ENCODE measurements around the gene KCNQ1. TPM values are rescaled to one million over a fixed set of nuclear protein-coding genes. Genes with fewer than 3 reads are reported as not detected.

The KCNQ1 gene
- total RNA-seq, 2 experiments from 2014 or later = 9.1 to 10.9 TPM

DNA sequence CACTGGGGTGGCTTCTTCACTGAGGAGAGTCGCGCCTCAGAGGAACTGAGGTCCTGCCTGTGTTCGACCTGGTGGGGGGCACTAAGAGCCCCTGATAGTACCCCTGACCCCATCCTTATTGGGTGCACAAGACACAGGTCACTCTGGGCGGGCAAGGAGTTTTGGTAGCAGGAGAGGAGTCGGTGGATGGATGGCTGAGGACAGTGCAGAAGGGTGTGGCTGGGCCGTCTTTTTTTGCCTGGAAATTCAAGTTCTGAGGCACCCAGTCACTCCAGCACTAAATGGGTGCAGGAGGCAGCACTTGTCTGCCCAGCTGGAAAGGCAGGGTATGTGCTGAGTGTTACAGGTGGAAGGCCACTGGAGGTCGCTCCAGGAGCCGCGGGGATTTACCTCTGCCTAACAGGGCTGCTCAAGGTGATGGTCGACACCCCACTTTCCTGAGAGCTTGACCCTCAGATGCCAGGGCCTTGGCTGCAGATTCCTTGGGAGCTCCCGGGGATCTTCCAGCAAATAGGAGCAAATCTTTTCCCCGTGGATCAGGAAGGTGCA is 43.3 kb upstream of the KCNQ1 start:
- H3K4me1 Mint-ChIP-seq = peaks cover 16% of the 10 kb centered on the region
- ATAC-seq (no peak), DNase-seq (no peak)
- ChIA-PET POLR2A (interaction anchor here (0.9 to 1.1 kb wide), 2 partner anchors 19 to 588 kb away, joined by 4 to 5 read pairs; no protein-coding TSS in a partner anchor), CTCF (interaction anchor here (3.1 kb wide), 1 partner anchor 18 kb away, joined by 14 read pairs; no protein-coding TSS in a partner anchor)
- no peaks in the 10 kb centered on the region for H3K9me3 Mint-ChIP-seq (ENCODE audit: low read depth)
- H3K4me3 Mint-ChIP-seq = peak overlapping the region; percentile 87
- no peaks in the 10 kb centered on the region for H3K27me3 Mint-ChIP-seq
- intact Hi-C loops (cut with DNase I, micrococcal nuclease) = loop anchor here (2.0 to 5.0 kb wide), 6 partner anchors 204 to 1021 kb away; partner anchors contain the start of genes CARS1 (in 1 of the 2), CTSD (in 1 of the 2), LSP1 (in 1 of the 2) and ZNF195 (in 1 of the 2)
- peak overlapping the region; percentile 73 for H3K27ac Mint-ChIP-seq
- H3K36me3 Mint-ChIP-seq (ENCODE audit: low read depth) = peaks cover 9% of the 10 kb centered on the region

DNA sequence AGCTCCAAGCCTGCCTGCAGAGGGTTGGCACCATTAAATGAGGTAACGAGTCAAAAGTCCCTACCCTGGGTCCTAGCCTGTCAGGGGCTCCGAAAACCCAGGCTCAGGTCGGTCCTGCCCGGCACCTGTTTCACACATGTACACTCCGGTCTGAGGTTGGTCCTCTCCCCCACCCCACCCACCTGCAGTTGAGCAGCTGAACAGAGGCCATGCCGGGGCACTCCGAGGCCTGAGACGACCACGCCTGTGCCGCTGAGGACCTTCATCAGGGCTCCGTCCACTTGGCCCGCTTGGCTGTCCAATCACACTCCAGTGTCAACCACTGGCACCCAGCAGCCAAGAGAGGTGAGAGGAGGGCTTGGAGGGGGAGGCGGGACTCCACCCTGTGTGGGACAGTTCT is 42.7 kb upstream of the KCNQ1 start:
- peaks cover 9% of the 10 kb centered on the region for H3K36me3 Mint-ChIP-seq (ENCODE audit: low read depth)
- CTCF ChIA-PET = interaction anchor here (0.7 to 3.1 kb wide), 2 partner anchors 18 to 96 kb away, joined by 3 to 14 read pairs; no protein-coding TSS in a partner anchor
- no peaks in the 10 kb centered on the region for H3K27me3 Mint-ChIP-seq
- ATAC-seq = no peak
- no peaks in the 10 kb centered on the region for H3K9me3 Mint-ChIP-seq (ENCODE audit: low read depth)
- POLR2A ChIA-PET = no interaction called here
- intact Hi-C loops (cut with DNase I, micrococcal nuclease) = loop anchor here (5.0 kb wide), 5 partner anchors 205 to 1020 kb away; partner anchors contain the start of genes CTSD (in 1 of the 2), LSP1 (in 1 of the 2) and ZNF195 (in 1 of the 2)
- no peak overlapping the region for H3K27ac Mint-ChIP-seq
- H3K4me1 Mint-ChIP-seq = peaks cover 16% of the 10 kb centered on the region
- DNase-seq = no peak
- peak overlapping the region; percentile 87 for H3K4me3 Mint-ChIP-seq

DNA sequence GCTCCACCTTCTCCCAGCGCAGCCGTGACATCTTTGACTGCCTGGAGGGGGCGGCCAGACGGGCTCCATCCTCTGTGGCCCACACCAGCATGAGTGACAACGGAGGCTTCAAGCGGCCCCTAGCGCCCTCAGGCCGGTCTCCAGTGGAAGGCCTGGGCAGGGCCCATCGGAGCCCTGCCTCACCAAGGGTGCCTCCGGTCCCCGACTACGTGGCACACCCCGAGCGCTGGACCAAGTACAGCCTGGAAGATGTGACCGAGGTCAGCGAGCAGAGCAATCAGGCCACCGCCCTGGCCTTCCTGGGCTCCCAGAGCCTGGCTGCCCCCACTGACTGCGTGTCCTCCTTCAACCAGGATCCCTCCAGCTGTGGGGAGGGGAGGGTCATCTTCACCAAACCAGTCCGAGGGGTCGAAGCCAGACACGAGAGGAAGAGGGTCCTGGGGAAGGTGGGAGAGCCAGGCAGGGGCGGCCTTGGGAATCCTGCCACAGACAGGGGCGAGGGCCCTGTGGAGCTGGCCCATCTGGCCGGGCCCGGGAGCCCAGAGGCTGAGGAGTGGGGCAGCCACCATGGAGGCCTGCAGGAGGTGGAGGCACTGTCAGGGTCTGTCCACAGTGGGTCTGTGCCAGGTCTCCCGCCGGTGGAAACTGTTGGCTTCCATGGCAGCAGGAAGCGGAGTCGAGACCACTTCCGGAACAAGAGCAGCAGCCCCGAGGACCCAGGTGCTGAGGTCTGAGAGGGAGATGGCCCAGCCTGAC is 41.7 kb upstream of the KCNQ1 start:
- POLR2A ChIA-PET = no interaction called here
- H3K4me1 Mint-ChIP-seq = peaks cover 16% of the 10 kb centered on the region
- no peaks in the 10 kb centered on the region for H3K27me3 Mint-ChIP-seq
- H3K4me3 Mint-ChIP-seq = peak overlapping the region; percentile 87
- H3K27ac Mint-ChIP-seq = no peak overlapping the region
- peaks cover 9% of the 10 kb centered on the region for H3K36me3 Mint-ChIP-seq (ENCODE audit: low read depth)
- no peak for ATAC-seq
- CTCF ChIA-PET = interaction anchor here (0.7 kb wide), 2 partner anchors 97 to 128 kb away, joined by 3 to 4 read pairs; no protein-coding TSS in a partner anchor
- intact Hi-C loops (cut with DNase I, micrococcal nuclease) = loop anchor here (5.0 kb wide), 5 partner anchors 206 to 1019 kb away; partner anchors contain the start of genes CTSD (in 1 of the 2), LSP1 (in 1 of the 2) and ZNF195 (in 1 of the 2)
- H3K9me3 Mint-ChIP-seq (ENCODE audit: low read depth) = no peaks in the 10 kb centered on the region
- no peak for DNase-seq

DNA sequence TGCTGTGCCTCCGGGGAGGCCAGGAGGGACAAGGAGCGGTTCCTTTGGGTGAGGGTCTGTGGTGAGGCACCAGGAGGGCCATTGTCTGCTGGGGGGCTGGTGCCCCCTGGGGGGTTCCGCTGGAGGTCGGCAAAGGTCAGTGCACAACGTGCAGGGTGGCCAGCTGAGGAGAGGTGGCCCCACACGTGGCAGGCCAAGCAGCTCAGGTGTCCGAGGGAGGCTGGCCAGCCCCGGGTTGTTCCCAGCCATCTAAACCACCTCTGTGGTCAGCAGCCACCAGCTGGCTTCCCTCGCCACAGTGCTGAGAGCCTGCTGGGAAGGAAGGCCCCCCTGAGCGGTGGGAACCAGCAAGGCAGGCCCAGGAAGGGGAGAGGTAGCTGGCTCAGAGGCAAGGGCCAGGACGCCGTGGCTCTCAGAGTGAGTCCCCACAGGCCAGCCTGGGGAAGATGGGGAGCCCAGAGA is 40.0 kb upstream of the KCNQ1 start:
- CTCF ChIA-PET = no interaction called here
- no peaks in the 10 kb centered on the region for H3K27me3 Mint-ChIP-seq
- H3K9me3 Mint-ChIP-seq (ENCODE audit: low read depth) = no peaks in the 10 kb centered on the region
- intact Hi-C loops (cut with DNase I, micrococcal nuclease) = loop anchor here (5.0 kb wide), 5 partner anchors 207 to 1018 kb away; partner anchors contain the start of genes CTSD (in 1 of the 2), LSP1 (in 1 of the 2) and ZNF195 (in 1 of the 2)
- no peak overlapping the region for H3K4me3 Mint-ChIP-seq
- DNase-seq (no peak), ATAC-seq (no peak)
- H3K36me3 Mint-ChIP-seq (ENCODE audit: low read depth) = peaks cover 9% of the 10 kb centered on the region
- POLR2A ChIA-PET = no interaction called here
- peaks cover 13% of the 10 kb centered on the region for H3K4me1 Mint-ChIP-seq
- H3K27ac Mint-ChIP-seq = no peak overlapping the region

DNA sequence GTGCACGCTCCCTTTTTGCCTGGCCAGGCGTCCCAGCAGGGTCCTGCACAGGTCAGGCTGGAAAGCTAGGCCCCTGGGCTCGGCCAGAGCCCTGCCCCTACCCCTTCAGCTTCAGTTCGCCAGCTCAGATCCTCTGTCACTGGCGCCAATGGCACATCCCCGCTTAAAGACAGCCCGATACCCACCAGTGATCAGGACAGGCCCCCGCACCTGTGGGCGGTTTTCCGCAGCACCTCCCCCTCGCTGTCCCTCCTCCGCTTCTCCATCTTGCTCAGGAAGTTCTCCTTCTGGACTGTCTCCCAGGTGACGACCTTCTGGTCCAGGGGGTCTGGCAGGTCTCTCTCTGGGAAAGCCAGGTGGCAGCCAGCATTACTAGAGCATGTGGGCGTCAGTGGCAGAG is 38.4 kb upstream of the KCNQ1 start:
- H3K27ac Mint-ChIP-seq = no peak overlapping the region
- ChIA-PET POLR2A (no interaction called here), CTCF (no interaction called here)
- DNase-seq (no peak), ATAC-seq (no peak)
- intact Hi-C loops (cut with DNase I, micrococcal nuclease) = no loop called here
- peaks cover 11% of the 10 kb centered on the region for H3K4me1 Mint-ChIP-seq
- H3K36me3 Mint-ChIP-seq (ENCODE audit: low read depth) = peaks cover 7% of the 10 kb centered on the region
- no peaks in the 10 kb centered on the region for H3K27me3 Mint-ChIP-seq
- H3K4me3 Mint-ChIP-seq = no peak overlapping the region
- H3K9me3 Mint-ChIP-seq (ENCODE audit: low read depth) = no peaks in the 10 kb centered on the region

DNA sequence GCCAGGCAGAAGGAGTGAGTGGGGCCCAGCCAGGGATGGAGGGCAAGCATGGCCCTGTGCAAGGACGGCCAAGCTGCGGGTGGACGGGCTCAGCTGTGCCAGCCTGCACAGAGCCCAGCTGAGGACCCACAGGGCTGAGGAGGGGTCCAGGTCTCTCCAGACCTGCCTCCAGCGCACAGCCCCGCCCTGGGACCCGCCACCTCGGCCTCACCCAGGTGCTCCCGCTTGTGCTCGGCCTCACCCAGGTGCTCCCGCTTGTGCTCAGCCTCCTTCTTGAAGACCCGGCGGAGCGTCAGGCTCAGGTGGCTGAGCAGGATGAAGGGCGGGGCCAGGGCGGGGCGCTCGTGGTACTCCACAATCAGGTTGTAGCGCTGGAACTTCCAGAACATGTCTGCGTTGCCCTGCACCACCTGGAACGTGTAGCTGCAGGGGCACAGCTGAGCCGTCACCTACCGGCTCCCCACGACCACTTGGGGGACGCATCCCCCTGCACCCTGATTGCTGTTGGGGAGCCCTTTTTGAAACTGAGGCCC is 37.9 kb upstream of the KCNQ1 start:
- POLR2A ChIA-PET = no interaction called here
- ATAC-seq = no peak
- H3K4me1 Mint-ChIP-seq = peaks cover 7% of the 10 kb centered on the region
- no peaks in the 10 kb centered on the region for H3K9me3 Mint-ChIP-seq (ENCODE audit: low read depth)
- no peak overlapping the region for H3K4me3 Mint-ChIP-seq
- intact Hi-C loops (cut with DNase I, micrococcal nuclease) = no loop called here
- H3K36me3 Mint-ChIP-seq (ENCODE audit: low read depth) = peaks cover 7% of the 10 kb centered on the region
- no peak overlapping the region for H3K27ac Mint-ChIP-seq
- CTCF ChIA-PET = no interaction called here
- H3K27me3 Mint-ChIP-seq = no peaks in the 10 kb centered on the region
- no peak for DNase-seq

DNA sequence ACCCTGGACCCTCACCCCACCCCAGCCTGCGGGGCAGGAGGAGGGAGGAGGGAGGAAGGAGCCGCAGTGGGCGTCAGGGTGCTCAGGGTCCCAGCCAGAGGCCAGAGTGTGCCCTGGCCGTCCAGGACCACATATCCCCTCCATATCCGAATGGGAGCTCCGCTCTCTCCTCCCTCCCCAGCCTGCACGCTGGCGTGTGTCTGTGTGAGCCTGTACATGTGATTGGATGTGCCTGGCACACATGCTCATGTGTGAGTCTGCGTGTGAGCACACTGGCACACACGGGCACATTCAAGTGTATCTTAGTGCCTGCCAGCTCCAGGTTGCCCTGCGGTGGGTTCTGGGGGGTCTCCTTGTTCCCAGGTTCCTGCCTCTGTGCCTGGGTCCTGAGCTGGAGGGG is 36.1 kb upstream of the KCNQ1 start:
- ChIA-PET CTCF (interaction anchor here (1.1 to 2.5 kb wide), 3 partner anchors 8 to 16 kb away, joined by 4 to 9 read pairs (median 4); partner anchors contain the start of gene TSSC4), POLR2A (no interaction called here)
- Mint-ChIP-seq H3K4me1 (no peaks in the 10 kb centered on the region), H3K27ac (no peak overlapping the region), H3K36me3 (ENCODE audit: low read depth) (no peaks in the 10 kb centered on the region), H3K27me3 (no peaks in the 10 kb centered on the region), H3K9me3 (ENCODE audit: low read depth) (no peaks in the 10 kb centered on the region), H3K4me3 (no peak overlapping the region)
- intact Hi-C loops (cut with DNase I, micrococcal nuclease) = no loop called here
- DNase-seq (no peak), ATAC-seq (no peak)

DNA sequence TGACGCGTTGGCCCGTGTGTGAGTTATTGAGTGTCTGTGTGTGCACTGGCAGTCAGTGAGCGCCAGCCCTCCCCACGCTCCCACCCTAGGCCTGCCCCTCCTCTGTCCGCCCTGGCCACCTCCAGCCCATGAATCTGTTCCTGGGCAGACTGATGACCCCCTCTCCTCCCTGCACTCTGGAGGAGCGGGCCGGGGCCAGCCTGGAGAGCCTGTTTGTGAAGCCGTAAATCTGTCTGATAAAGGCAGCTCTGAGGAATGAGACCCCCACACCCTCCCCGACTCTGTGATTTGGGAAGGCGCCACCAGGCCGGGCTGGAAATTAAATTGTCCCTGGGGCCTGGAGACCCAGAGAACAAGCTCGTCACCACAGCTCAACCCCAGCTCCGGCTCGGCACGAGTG is 35.7 kb upstream of the KCNQ1 start:
- no peaks in the 10 kb centered on the region for H3K4me1 Mint-ChIP-seq
- no peak for ATAC-seq
- ChIA-PET POLR2A (no interaction called here), CTCF (interaction anchor here (0.7 to 2.5 kb wide), 4 partner anchors 9 to 128 kb away, joined by 3 to 9 read pairs (median 4); partner anchors contain the start of gene TSSC4)
- no peaks in the 10 kb centered on the region for H3K27me3 Mint-ChIP-seq
- no peak overlapping the region for H3K4me3 Mint-ChIP-seq
- no peaks in the 10 kb centered on the region for H3K36me3 Mint-ChIP-seq (ENCODE audit: low read depth)
- no peak overlapping the region for H3K27ac Mint-ChIP-seq
- H3K9me3 Mint-ChIP-seq (ENCODE audit: low read depth) = no peaks in the 10 kb centered on the region
- no peak for DNase-seq
- intact Hi-C loops (cut with DNase I, micrococcal nuclease) = no loop called here

DNA sequence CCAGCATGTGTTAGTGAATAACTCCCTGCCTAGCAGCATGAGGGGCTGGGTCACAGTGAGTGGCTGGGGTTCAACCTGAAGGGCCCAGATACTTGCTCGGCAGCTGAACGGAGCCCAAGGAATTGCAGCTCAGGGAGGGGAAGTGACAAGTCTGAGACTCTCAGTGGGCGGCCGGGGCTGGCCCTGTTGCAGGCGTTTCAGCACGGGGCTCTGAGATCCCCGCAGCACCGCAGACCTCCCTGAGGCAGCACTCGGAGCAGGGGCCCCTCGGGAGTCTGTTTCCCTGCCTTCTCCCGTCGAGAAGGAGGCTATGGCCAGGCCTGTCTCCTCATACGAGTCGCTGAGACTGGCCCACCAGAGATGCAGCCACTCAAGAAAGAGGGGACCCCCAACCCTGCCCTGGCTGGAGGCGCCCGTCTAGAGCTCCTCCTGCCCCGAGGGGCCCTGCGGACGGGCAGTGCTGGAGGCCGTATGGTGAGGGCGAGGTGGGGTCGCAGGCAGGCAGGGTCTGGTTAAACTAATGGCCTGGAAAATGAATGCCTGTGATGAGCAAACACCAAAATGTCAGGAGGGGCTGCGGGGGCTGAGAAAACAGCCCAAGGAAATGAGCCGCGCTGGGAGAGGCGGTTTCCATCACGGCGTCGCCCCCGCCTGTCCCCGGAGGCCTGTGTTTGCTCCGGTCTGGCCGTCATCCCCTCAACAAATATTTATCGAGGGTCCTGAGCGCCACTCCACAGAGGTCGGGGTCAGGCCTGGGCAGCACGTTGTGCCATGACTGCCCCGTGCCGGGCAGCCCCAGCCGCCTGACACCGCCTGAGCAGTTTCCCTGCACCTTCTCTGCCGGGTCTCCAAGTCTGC is 35.0 kb upstream of the KCNQ1 start:
- no peaks in the 10 kb centered on the region for H3K27me3 Mint-ChIP-seq
- no peak for ATAC-seq
- no peaks in the 10 kb centered on the region for H3K9me3 Mint-ChIP-seq (ENCODE audit: low read depth)
- CTCF ChIA-PET = interaction anchor here (0.7 to 2.5 kb wide), 4 partner anchors 9 to 127 kb away, joined by 3 to 9 read pairs (median 4); partner anchors contain the start of gene TSSC4
- intact Hi-C loops (cut with DNase I, micrococcal nuclease) = no loop called here
- H3K4me1 Mint-ChIP-seq = no peaks in the 10 kb centered on the region
- no peaks in the 10 kb centered on the region for H3K36me3 Mint-ChIP-seq (ENCODE audit: low read depth)
- H3K27ac Mint-ChIP-seq = no peak overlapping the region
- H3K4me3 Mint-ChIP-seq = no peak overlapping the region
- POLR2A ChIA-PET = no interaction called here
- no peak for DNase-seq

DNA sequence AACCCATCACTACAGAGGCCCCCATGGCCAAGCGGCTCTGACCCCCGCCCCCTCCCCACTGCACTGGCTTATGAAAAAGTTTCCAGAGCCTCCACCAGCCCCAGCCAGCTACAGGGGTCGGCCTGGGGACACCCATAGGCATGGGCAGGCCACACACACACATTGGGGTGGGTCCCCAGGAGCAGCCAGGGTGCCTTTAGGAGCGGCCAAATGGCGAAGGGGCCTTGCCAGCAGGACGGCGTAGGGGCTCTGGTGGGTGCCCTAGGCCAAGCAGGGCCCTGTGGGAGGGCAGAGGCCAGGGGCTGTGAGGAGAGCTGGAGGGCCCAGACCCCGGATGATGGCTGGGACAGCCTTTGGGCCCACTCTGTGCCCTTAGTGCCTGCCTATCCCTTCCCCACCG is 34.2 kb upstream of the KCNQ1 start:
- POLR2A ChIA-PET = no interaction called here
- no peak for ATAC-seq
- DNase-seq = no peak
- Mint-ChIP-seq H3K36me3 (ENCODE audit: low read depth) (no peaks in the 10 kb centered on the region), H3K4me1 (no peaks in the 10 kb centered on the region), H3K9me3 (ENCODE audit: low read depth) (no peaks in the 10 kb centered on the region), H3K27me3 (no peaks in the 10 kb centered on the region), H3K27ac (no peak overlapping the region), H3K4me3 (no peak overlapping the region)
- CTCF ChIA-PET = interaction anchor here (0.5 to 2.5 kb wide), 2 partner anchors 10 to 661 kb away, joined by 4 to 9 read pairs; no protein-coding TSS in a partner anchor
- intact Hi-C loops (cut with DNase I, micrococcal nuclease) = no loop called here
